DMS 273 treated with DMSO at 0.1 percent for 48 hours (cell line): ENCODE data around the gene SSNA1.

ENCODE experiments used
- DNase-seq: peaks from one replicate; lab custom pipeline; 2025; lab: John Stamatoyannopoulos, UW

SSNA1 gene

DNA sequence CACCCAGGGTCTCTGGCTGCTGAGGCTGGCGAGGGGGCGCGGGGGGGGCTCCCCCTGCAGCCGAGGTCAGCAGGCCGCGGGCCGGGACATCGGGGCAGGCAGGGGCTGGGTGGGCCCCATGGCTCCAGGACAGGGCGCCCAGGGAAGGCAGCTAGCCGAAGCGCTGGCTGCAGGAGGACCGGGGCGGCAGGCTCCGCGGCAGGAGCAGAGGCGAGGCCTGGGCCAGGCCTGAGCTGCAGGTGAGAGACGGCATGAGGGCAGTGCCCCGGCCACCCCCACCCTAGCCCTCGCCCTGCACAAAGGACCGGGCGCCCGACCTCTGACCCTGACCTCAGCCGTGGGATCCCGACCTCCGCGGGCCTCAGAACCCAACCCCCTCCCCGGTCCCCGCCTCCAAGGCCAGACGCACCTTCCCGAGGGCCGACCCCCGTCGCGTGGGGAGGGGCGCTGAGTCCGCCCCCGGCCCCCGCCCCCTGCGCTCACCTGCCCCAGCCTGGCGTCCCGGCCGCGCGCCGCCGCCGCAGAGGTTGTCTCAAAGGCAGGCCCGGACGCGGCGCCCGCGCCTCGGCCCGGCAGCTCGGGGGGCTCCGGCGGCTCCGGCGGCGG, 33.1 kb downstream of the SSNA1 start:
- no peak for DNase-seq

DNA sequence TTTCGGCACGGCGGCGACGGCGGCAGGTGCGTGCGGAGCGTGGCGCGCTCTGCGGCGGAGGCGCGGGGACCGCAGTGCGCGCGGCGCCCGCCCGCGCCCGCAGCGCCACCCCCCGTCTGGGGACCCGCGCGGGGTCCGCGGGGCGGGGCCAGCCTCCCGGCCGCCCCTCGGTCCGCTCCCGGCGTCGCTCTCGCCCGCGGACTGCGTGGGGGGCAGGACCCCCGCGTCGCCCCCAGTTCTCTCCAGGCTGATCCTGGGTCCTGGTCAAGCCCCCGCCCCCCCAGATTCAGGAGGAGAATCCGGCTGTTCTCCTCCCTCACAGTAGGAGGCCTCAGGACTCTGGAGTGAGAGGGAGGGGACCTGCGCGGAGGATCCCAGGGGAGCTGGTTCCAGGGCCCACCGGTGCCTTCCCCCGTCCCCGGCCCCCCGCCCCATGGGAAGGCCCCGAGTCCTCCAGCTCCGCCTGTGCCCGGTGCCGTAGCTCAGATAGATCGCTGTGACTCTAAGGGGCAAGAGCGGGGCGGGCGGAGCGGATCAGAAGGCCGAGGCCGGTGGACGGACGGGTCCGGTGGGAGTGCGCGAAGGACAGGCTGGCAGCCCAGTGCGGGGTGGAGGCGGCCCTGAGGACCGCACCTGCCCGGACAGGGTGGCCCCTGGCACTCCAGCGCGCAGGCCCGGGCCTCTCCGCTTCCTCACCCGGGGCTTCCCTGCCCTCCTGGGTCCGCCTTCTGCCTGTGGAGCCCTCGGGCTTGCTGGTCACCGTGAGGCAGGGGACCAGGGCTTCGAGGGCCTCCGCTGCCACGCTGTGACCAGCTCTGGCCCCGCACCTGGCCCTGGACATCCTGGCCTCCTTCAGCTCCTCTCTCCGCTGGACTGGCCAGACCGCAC, 34.0 kb downstream of the SSNA1 start, which contains the start of gene RNF208:
Gene RNF208, minus strand, starts transcription at position 51 of the 888 bp plus-strand sequence. CDS start 1,028 bp downstream, outside the sequence.
- DNase-seq: no peak

DNA sequence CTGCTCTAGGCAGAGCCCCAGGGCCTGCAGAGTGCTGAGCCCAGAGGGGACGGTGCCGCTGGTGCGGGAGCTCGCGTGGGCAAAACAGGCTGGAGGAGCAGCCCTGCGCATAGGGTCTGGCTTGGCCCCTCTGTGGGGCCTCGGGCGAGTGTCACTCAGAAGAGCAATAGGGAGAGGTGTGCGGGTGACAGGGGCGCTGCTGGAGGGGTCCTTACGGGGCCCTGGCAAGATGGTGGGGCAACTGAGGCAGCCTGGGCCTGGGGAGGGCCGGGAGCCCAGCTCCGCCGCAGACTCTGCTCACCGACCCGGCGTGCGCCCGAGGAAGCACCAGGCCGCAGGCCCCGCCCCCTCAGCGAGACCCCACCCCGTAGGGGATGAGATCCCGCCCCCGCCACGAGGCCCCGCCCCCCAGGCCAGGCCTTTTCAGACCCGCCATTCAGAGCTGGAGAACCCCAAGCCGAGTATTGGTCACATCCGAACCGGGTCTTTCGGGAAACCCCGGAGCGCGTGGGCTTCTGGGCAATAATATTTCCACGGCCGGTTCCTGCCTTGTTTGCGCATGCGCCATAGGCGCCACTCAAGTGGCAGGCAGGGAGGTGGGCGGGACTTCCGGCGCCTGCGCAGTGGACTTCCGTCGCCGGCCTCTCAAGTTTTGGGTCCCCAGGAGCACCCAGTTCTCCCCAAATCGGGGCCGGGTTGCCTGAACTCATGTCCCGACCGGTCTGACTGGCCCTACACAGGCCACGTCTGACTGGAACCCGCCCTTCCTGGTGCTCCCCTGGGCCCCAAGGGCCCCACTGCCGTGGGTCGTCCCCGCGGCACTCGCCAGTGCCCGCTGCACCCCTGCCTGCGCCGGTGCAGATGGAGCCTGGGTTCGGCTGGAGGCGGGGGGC, 34.8 kb downstream of the SSNA1 start:
- DNase-seq: peak; percentile 87

DNA sequence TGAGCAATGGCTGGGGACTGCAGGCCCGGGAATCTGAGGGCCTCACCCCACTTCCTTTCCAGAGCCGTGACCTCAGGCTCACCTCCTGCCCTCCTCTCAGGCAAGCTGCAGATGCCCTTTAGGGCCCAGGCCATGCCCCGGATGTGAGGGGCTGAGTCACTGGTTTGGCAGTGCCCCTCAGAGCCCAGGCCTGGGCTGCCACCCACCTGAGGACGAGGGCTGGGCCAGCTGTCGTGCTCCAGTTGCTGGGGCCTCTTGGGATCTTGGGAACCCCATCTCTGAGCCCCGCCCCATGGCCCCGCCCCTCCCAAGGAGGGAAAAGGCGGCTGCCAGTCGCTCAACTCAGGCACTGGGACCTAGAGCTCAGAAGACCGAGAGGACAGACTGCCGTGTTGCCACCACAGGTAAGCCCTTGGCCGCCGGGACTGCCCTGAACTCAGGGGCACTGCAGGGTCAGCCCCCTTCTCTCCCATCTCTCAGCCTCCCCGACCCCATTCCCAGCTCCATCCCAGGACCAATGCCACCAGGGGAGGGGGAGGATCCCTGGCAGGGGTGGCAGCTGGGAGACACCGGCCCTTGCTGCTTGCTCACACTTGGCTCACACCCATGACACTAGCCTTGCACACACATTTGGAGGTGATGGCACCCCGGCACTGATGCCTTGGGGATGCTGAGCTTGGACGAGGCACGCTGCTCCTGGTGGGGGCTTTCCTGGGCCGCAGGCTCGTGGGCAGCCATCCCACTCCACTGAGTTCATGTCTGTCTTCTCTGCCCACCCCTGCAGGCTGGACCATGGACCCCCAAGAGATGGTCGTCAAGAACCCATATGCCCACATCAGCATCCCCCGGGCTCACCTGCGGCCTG, 36.6 kb downstream of the SSNA1 start, which contains the start of gene CYSRT1:
Gene CYSRT1, plus strand, starts transcription at position 345 of the 865 bp plus-strand sequence. Its CDS starts 448 bp downstream, at position 793.
- no peak for DNase-seq

DNA sequence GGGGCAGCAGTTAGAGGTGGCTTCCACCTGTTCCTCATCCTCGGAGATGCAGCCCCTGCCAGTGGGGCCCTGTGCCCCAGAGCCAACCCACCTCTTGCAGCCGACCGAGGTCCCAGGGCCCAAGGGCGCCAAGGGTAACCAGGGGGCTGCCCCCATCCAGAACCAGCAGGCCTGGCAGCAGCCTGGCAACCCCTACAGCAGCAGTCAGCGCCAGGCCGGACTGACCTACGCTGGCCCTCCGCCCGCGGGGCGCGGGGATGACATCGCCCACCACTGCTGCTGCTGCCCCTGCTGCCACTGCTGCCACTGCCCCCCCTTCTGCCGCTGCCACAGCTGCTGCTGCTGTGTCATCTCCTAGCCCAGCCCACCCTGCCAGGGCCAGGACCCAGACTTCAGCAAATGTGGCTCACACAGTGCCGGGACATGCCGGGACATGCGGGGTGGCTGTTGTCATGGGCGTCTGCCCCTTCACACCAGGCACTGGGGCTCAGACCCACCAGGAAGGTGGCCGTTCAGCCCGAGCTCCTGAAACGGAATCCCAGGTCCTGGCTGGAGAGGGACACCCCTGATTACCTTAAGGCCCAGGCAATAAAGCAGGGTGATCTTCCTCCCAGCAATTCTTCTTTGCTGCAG, 37.3 kb downstream of the SSNA1 start:
- DNase-seq: no peak

DNA sequence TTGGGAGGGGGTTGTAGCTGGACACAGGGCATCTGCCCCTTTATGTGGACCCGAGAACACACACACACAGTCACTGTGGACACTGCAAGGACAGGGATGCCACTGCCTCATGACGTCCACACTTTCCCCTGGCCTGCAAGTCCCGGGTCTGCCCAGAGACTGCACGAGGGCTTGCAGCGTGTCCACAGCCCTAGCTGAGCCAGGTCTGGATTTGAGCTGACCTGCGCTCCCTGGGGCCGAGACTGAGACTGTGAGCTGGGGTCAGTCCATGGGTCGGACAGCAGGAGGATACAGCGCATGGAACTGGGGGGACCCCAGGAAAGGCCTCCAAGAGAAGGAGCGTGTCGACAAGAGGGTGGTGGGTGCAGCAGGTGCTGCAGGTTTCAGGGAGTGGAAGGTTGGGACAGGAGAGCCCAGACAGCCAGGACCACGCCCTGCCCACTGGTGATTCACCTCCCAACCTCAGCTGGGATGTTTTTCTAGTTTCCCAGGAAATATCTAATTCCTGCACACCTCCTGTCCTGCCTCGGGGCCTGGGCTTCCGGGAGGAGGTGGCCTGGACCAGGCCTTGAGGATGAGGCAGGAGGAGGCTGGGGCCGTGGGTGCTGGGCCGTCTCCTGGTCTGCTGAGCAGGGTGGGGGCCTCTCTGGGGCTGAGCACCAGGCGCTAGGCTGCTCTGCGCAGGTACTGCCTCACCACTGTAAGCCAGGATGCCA, 38.0 kb downstream of the SSNA1 start:
- DNase-seq: no peak

DNA sequence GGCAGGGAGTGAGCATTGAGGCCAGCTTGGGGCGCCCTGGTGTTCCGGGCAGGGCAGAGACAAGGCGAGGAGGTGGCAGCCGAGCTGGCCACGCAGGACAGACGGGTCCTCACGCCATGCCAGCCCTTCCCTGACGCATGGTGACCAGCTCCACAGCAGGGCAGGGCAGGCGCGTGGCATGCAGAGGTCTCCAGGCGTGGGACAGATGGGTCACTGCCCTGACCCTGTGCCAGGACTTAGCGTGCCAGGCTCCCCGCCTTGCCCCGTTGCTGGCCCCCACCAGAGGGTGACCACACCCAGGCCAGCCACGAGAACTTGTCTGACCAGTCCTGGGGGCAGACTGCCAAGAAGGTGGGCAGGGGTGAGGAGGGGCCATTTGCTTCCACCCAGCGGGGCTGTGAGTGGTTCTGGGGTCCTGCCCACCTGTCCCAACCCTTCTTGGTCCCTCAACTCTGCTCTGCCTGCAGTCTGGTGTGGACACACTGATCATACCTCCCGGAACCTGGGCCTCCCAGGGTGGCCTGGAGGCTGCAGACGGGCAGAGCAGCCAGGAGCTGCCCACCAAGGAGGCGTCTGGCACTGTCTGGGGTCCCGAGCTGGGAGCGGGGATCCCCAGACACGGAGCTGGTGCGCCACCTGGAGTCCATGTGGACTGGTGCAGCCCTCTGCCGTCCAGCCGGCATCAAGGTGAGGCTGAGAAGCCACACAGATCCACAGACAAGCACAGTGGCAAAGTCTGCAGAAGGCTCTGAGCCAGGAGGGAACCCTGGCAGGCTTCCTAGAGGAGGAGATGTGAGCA, 38.8 kb downstream of the SSNA1 start, which contains the start of gene RNF224:
Gene RNF224, plus strand, starts transcription at position 449 of the 799 bp plus-strand sequence. CDS start 834 bp downstream, outside the sequence.
- peak; percentile 36 for DNase-seq

DNA sequence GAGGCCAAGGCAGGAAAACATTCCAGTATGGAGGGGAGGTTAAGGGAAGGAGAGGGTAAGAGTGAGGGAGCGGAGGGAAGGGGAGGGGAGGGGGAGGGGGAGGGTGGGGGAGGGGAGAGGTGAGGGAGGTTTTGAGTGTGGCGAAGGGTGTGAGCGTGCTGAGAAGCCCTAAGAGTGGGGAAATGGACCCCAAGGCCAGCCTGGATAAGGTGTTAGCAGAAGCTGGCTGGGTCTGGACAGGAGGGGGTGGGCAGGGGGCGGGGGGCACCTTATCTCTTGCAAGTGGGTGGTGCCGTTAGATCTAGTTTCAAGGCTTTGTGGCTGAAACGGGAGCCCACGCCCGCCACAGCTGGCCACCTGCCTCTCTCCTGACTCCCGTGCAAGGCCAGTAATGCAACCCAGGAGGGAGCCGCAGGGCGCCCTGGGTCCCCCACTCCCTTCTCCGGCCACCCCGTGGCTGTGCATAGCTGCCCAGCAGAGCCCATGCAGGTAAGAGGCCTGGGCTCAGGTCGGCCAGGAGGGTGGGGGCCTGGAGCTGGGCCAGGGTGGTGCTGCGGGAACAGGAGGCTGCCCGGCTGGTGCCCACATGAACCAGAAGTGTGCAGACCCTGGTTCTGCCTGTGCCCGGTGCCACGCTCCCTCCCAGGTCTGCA, 39.5 kb downstream of the SSNA1 start:
- no peak for DNase-seq

DNA sequence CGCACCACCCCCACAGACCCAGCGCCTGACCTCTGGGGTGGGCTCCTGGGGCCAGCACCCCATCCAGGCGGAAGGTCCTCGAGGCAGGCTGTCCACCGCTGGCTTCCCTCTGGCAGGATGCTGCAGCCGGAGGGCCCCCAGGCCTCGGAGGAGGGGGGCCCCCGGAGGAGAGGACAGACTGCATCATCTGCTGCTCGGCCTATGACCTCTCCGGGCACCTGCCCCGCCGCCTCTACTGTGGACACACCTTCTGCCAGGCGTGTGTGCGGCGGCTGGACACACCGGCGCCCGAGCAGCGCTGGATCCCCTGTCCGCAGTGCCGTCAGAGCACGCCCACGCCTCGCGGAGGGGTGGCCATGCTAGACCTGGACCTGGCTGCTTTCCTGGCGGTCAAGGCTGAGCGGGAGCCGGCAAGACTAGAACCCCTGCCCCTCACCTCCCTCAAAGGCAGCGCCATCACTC, 40.1 kb downstream of the SSNA1 start:
- DNase-seq: no peak

DNA sequence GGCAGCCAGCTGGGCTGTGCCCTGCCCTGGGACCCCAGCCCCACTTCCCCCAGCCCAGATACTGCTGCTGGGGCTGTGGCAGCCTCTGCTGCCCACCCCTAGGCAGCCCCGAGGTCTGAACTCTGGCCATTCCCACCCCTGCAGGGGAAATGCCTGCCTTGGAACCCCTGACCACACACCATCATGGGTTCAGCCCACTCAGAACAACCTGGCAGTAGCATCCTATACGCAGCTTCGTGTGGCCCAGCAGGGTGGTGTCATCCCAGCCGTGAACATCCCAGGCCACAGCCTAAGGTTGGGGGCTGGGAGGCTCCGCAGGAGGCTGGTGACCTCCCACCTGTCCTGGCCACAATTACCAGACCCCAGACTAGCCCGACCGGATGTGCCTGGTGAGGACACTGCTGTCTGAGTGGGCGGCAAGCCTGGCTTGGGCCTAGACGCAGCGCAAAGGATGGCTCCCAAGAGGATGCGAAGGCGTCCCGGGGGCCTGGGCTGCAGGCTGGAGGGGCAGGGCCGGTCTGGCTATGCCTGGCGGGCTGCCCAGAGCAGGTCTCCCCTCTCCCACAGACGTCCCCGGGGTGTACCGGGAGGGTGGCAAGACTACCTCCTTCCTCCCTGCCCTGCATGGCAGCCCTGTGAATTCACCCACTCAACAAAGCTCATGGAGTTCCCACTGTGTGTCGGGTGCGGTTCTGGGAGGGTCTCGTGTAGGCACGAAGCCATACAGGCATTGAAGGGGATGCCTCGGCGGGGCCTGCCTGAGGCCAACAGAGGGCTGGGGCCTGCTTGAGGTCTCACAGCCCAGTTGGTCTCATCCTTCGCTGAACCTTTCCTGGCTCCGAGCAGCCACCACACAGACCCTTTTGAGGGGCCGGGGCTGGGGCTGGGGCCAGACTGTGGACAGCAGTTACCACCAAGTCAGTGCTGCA, 40.8 kb downstream of the SSNA1 start:
- no peak for DNase-seq

DNA sequence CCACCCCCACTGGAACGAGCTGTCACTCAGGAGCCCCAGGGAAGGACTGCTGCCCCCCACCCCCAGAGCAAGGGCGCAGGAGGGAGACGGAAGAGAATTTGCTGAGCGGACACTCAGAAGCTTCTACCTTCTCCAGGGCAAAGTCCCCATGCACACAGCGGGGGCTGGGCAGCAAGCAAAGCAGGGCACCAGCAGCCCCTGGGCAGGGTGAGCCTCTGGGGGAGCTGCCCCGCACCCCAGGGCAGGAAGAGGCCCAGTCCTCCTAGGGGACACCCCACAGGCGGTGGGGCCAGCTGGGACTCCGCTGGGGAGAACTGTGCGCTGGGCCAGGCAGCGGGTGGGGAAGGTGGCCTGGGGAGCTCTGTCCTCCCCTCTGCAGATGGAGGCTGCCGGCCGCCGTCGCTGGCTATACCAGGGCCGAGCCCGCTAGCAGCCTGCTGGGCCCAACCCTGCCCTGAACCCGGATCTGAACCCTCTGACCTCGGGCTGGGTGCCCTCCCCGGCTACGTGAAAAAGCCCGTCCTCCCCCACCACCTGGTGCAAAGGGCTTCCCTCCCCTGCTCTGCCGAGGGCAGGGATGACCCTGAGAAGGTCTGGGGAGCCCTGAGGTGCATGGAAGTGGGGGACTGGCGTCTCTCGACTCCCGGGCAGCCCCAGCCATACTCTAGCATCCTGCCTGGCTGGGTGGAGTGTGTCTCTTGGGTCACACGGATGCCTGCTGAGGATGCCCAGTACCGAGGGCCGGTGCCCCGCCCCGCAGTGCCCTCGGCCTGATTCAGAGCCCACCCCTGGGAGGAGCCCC, 41.6 kb downstream of the SSNA1 start:
- no peak for DNase-seq

DNA sequence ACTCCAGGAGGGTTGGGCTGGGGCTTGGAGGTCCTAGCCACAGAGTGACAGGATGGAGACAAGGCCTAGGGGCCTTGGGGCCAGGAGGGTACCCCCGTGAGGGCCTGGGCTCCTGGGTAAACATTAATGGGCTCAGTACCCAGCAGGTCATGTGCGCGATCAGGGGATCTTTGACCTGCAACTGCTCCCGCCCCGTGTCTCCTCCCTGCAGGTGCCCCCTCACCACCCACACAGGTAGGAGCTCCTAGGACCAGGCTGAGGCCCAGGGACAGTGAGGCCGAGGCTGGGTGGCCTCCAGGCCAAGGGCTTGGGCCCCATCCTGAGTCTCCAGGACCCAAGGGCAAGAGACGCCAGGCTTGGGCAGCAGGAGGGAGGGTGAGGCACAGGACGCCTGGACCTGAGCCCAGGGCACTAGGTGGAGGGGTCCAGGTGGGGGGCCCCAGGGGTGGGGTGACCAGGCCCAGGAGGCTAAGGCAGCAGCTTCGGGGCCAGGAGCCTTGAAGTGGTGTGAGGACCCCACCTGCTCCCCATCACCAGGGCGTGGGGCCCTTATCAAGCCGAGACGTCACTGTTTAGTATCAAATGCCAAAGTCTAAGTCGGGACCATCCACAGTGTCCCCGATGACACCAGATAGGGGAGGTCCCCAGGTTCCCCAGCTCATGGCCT, 42.4 kb downstream of the SSNA1 start, which contains the start of gene SLC34A3:
Gene SLC34A3, plus strand, starts transcription at position 197 of the 667 bp plus-strand sequence. CDS start 802 bp downstream, outside the sequence.
- DNase-seq: no peak

DNA sequence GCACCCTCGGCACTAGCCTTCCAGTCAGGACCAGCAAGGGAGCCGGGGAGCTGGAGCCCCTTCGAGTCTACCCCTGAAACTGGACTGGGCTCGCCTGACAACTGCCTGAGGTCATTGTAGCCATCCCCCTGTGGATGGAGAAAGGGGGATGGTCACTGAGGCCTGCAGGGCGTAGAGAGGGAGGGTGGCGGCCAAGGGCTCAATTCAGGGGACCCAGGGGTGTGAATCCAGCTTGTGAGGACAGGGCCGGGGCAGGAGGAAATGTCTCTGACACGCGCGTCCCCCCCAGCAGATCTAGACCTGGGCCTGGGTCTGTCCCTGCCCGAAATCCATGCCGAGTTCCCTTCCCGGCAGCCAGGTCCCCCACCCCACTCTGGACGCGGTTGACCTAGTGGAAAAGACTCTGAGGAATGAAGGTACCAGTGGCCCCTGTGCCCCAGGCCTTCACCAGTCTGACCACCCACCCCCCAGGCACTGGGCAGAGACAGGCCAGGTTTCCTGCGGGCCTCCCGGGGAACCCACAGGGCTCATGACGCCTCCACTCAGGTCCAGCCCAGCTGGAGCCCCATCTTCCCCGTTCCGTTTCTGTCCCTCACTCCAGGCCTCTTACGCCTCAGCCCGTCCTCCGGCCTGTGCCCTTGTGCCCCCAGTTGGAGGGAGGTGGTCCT, 43.0 kb downstream of the SSNA1 start:
- no peak for DNase-seq

DNA sequence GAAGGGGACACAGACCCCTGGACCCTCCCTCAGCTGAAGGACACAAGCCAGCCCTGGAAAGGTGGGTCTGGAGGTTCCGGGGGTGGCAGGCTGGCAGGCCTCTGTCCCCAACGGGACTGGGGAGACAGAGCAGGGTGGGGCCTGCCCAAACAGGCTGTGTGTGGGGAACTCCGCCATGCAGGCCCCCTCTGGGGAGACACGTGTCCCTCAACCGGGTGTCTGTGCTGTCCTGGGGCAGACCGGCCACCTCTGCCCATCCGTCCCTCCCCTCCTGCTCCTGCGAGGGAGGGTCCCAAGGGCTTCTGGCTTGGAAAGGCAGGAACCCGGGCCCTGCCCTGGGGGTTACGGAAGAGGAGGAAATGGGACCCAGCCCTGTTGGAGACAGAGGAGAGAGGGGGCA, 43.6 kb downstream of the SSNA1 start:
- no peak for DNase-seq

DNA sequence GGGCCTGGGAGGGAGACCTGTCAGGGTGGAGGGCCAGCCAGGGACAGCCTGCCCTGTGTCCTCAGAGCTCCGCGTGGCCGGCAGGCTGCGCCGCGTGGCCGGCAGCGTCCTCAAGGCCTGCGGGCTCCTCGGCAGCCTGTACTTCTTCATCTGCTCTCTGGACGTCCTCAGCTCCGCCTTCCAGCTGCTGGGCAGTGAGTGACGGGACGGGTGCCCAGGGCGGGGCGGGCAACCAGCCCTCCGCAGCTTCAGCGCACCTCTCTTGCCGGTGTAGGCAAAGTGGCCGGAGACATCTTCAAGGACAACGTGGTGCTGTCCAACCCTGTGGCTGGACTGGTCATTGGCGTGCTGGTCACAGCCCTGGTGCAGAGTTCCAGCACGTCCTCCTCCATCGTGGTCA, 44.0 kb downstream of the SSNA1 start:
- DNase-seq: no peak
